ENCODE data around the gene AFG3L2.

AFG3L2 gene

DNA sequence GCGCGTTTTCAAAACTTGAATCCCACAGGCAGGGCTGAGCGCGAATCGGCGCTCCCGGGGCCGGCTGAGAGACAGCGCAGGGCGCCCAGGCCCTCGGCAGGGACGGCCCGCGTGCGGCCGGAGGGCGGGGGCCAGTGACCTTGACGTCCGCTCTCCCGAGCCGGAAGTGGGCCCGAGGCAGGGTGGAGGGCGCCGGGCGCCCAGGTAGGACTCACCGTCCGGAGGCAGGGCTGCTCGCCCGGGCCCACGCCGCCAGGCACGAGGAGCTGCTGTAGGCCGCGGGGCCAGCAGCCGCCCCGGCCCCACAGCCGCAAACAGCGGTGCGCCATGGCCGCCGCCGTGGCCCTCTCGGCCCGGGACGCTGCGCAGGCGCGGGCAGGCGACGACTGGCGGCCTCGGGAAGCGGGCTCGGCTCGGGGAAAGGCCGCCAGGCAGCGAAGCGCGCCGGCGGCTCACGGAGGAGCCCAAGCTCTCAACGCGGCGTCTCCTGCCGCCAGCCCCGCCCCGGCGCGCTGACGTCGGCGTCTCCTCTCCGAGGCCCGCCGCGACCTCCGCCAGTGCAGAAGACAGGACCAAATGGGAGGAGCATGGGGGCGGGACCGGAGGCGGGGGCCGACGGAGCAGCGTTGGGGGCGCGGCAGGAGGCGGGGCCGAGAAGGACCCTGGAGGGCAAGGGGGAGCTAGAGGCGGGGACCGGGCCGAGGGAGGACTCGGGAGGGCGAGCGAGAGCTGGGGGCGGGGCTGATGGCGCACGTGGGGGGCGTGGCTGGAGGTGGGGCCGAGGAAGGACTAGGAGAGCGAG is at the start of gene AFG3L2:
TSS of gene AFG3L2 (minus strand) at position 474 of the 802 bp plus-strand sequence. CDS start at position 329, 145 bp downstream.
- H3K4me1 ChIP-seq (ENCODE audit: control insufficient read depth in 2 of 2, insufficient read depth in 2 of 2, low read length in 2 of 2), result peaks cover 33 to 34% of the 10 kb centered on the region in 2 donors
- peak within 1 kb of the TSS; percentile 99 to 100 for H3K27ac ChIP-seq (ENCODE audit: low read depth in 2 of 2, low read length in 2 of 2)
- peak within 1 kb of the TSS; percentile 97 to 99 for H3K9ac ChIP-seq (ENCODE audit: low read depth in 1 of 2, low read length in 2 of 2)
- H3K4me3 ChIP-seq (ENCODE audit: low read length in 2 of 2), result peak within 1 kb of the TSS; percentile 86 to 98
- H3K27me3 ChIP-seq (ENCODE audit: control insufficient read depth in 2 of 2, insufficient read depth in 2 of 2, low read length in 2 of 2), result no peaks in the 10 kb centered on the region
- no peaks in the 10 kb centered on the region for H3K9me3 ChIP-seq (ENCODE audit: control insufficient read depth in 2 of 2, low read length in 2 of 2)
- peaks cover 0 to 6% of the 10 kb centered on the region in 2 donors for H3K36me3 ChIP-seq (ENCODE audit: control insufficient read depth in 2 of 2, insufficient read depth in 2 of 2, low read length in 2 of 2)

DNA sequence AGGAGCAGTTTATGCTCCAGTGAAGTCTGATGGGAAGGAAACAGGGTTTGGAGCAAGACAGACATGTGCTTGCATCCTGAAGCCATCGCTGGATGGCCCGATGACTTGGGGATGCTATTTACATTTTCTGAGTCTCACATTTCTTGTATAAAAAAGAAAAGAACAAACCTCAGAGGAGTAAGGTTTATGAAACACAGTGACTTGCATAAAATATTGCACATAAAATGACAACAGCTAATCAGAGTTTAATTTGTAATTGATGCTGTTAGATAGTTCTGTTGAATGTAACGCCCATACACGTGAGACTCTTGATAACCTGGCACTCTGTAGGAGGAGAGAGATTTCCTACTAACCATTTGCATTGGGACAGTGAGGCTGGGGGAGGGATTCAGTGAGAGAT is 47.2 kb upstream of the AFG3L2 start:
- no peaks in the 10 kb centered on the region for H3K27me3 ChIP-seq (ENCODE audit: control insufficient read depth in 2 of 2, insufficient read depth in 2 of 2, low read length in 2 of 2)
- H3K9me3 ChIP-seq (ENCODE audit: control insufficient read depth in 2 of 2, low read length in 2 of 2), result no peaks in the 10 kb centered on the region
- no peak overlapping the region for H3K27ac ChIP-seq (ENCODE audit: low read depth in 2 of 2, low read length in 2 of 2)
- no peak overlapping the region for H3K9ac ChIP-seq (ENCODE audit: low read depth in 1 of 2, low read length in 2 of 2)
- peaks cover 0 to 2% of the 10 kb centered on the region in 2 donors for H3K4me1 ChIP-seq (ENCODE audit: control insufficient read depth in 2 of 2, insufficient read depth in 2 of 2, low read length in 2 of 2)
- no peaks in the 10 kb centered on the region for H3K36me3 ChIP-seq (ENCODE audit: control insufficient read depth in 2 of 2, insufficient read depth in 2 of 2, low read length in 2 of 2)
- no peak overlapping the region for H3K4me3 ChIP-seq (ENCODE audit: low read length in 2 of 2)

DNA sequence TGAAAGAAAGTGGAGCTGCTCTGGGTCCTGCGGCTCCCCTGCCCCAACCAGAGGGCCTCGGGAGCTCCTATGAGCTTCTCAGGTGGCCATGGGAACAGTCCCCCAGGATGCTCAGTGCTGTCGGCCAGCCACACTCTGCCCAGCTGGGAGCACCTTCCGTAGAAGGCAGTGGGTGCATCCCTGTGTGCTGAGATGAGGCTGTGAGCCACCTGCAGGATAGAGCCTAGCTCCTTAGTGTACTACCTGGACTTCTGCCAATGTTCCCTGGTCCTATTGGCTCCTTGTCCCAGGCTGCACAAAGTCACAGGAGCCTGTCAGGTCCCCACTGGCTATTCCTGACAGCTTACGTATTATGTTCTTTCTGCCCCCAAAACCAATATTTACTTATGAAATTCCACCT is 46.8 kb upstream of the AFG3L2 start:
- H3K9me3 ChIP-seq (ENCODE audit: control insufficient read depth in 2 of 2, low read length in 2 of 2), result no peaks in the 10 kb centered on the region
- H3K4me3 ChIP-seq (ENCODE audit: low read length in 2 of 2), result no peak overlapping the region
- no peak overlapping the region for H3K27ac ChIP-seq (ENCODE audit: low read depth in 2 of 2, low read length in 2 of 2)
- peaks cover 0 to 2% of the 10 kb centered on the region in 2 donors for H3K4me1 ChIP-seq (ENCODE audit: control insufficient read depth in 2 of 2, insufficient read depth in 2 of 2, low read length in 2 of 2)
- H3K9ac ChIP-seq (ENCODE audit: low read depth in 1 of 2, low read length in 2 of 2), result no peak overlapping the region
- H3K27me3 ChIP-seq (ENCODE audit: control insufficient read depth in 2 of 2, insufficient read depth in 2 of 2, low read length in 2 of 2), result no peaks in the 10 kb centered on the region
- H3K36me3 ChIP-seq (ENCODE audit: control insufficient read depth in 2 of 2, insufficient read depth in 2 of 2, low read length in 2 of 2), result no peaks in the 10 kb centered on the region

DNA sequence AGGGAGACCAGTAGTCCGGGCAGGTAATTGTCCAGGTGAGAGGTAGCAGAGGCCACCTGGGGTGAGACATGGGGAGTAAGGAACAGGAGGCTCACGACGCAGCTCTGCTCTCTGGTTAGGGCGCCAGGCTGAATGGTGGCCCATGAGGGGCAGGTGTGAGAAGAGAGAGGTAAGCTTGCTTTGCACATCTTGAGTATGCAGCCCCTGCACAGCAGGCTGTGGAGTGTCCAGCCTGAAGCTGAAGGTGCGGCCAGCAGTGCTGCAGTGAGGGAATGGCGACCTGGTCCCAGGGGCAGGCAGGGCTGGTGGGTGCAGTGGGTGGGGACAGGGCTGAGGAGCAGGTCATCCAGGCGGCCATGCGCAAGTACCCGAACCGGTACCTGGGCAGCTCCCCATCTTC is 46.4 kb upstream of the AFG3L2 start:
- no peak overlapping the region for H3K9ac ChIP-seq (ENCODE audit: low read depth in 1 of 2, low read length in 2 of 2)
- no peak overlapping the region for H3K27ac ChIP-seq (ENCODE audit: low read depth in 2 of 2, low read length in 2 of 2)
- no peaks in the 10 kb centered on the region for H3K9me3 ChIP-seq (ENCODE audit: control insufficient read depth in 2 of 2, low read length in 2 of 2)
- peaks cover 0 to 2% of the 10 kb centered on the region in 2 donors for H3K4me1 ChIP-seq (ENCODE audit: control insufficient read depth in 2 of 2, insufficient read depth in 2 of 2, low read length in 2 of 2)
- H3K36me3 ChIP-seq (ENCODE audit: control insufficient read depth in 2 of 2, insufficient read depth in 2 of 2, low read length in 2 of 2), result no peaks in the 10 kb centered on the region
- H3K4me3 ChIP-seq (ENCODE audit: low read length in 2 of 2), result no peak overlapping the region
- H3K27me3 ChIP-seq (ENCODE audit: control insufficient read depth in 2 of 2, insufficient read depth in 2 of 2, low read length in 2 of 2), result no peaks in the 10 kb centered on the region

DNA sequence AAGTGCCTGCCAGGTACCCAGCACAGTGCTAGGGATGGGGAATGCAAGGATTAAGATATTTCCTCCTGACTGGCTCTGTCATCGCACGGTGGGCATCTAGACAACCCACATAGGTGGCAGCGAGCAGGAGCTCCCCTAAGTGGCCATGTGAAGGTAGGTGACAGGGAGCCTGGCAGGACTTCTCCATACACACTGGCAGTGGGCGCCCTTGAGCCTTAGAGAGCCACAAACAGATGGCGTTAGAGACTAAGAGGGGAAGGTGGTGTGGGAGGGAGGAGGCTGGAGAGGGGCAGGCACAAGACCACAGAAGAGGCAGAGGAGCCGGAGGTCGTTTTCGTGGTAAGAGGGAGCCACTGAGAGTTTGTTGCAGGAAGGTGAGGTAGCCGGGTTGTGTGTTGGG is 45.9 kb upstream of the AFG3L2 start:
- H3K27ac ChIP-seq (ENCODE audit: low read depth in 2 of 2, low read length in 2 of 2), result no peak overlapping the region
- H3K27me3 ChIP-seq (ENCODE audit: control insufficient read depth in 2 of 2, insufficient read depth in 2 of 2, low read length in 2 of 2), result no peaks in the 10 kb centered on the region
- no peak overlapping the region for H3K4me3 ChIP-seq (ENCODE audit: low read length in 2 of 2)
- H3K9ac ChIP-seq (ENCODE audit: low read depth in 1 of 2, low read length in 2 of 2), result no peak overlapping the region
- H3K9me3 ChIP-seq (ENCODE audit: control insufficient read depth in 2 of 2, low read length in 2 of 2), result no peaks in the 10 kb centered on the region
- H3K36me3 ChIP-seq (ENCODE audit: control insufficient read depth in 2 of 2, insufficient read depth in 2 of 2, low read length in 2 of 2), result no peaks in the 10 kb centered on the region
- H3K4me1 ChIP-seq (ENCODE audit: control insufficient read depth in 2 of 2, insufficient read depth in 2 of 2, low read length in 2 of 2), result peaks cover 0 to 2% of the 10 kb centered on the region in 2 donors

DNA sequence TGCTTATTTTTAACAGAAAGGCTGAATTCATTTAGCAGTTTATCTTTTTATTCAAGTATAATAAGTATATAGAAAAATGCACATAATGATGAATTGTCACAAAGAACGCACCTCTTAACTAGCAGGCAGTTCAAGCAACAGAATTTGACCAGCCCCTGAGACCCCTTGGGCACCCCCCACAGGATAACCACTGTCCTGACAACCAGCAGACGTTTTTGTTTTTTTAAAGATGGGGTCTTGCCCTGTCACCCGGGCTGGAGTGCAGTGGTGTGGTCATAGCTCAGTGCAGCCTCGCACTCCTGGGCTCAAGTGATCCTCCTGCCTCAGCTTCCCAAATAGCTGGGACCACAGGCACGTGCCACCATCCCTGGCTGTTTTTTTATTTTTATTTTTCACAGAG is 44.7 kb upstream of the AFG3L2 start:
- Histone ChIP-seq H3K9ac (ENCODE audit: low read depth in 1 of 2, low read length in 2 of 2) (no peak overlapping the region), H3K4me1 (ENCODE audit: control insufficient read depth in 2 of 2, insufficient read depth in 2 of 2, low read length in 2 of 2) (peaks cover 0 to 2% of the 10 kb centered on the region in 2 donors), H3K9me3 (ENCODE audit: control insufficient read depth in 2 of 2, low read length in 2 of 2) (no peaks in the 10 kb centered on the region), H3K4me3 (ENCODE audit: low read length in 2 of 2) (no peak overlapping the region), H3K36me3 (ENCODE audit: control insufficient read depth in 2 of 2, insufficient read depth in 2 of 2, low read length in 2 of 2) (no peaks in the 10 kb centered on the region), H3K27ac (ENCODE audit: low read depth in 2 of 2, low read length in 2 of 2) (no peak overlapping the region), H3K27me3 (ENCODE audit: control insufficient read depth in 2 of 2, insufficient read depth in 2 of 2, low read length in 2 of 2) (no peaks in the 10 kb centered on the region)

DNA sequence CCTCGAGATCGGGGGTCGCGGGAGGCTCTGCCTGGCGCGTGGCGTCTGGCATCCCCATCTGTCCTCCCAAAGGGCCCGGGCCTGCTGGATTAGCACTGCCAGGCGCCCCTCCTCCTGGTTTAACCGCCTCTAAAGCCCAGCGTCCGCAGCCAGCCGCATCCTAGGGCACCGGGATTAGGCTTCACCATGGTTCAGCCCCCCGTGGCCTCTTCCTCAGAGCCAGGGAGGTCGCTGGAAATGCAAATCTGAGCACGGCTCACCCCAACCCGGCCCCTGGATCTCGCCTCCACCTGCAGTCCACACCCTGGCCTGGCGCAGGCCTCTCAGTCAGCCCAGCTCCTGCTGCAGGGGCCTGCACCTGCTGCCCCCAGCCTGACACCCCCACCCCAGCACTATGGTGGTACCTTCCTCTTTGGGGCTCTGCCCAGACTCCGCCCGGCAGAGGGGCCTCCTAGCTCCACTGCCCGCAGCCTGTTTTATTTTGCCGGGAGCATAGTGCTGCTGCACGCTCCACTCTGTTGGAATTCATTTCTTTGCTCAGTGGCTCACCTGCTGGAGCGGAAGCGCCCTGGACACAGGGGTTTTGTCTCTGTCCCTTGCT is 43.9 kb upstream of the AFG3L2 start:
- H3K27ac ChIP-seq (ENCODE audit: low read depth in 2 of 2, low read length in 2 of 2), result no peak overlapping the region
- H3K27me3 ChIP-seq (ENCODE audit: control insufficient read depth in 2 of 2, insufficient read depth in 2 of 2, low read length in 2 of 2), result no peaks in the 10 kb centered on the region
- H3K36me3 ChIP-seq (ENCODE audit: control insufficient read depth in 2 of 2, insufficient read depth in 2 of 2, low read length in 2 of 2), result no peaks in the 10 kb centered on the region
- H3K9ac ChIP-seq (ENCODE audit: low read depth in 1 of 2, low read length in 2 of 2), result no peak overlapping the region
- no peaks in the 10 kb centered on the region for H3K9me3 ChIP-seq (ENCODE audit: control insufficient read depth in 2 of 2, low read length in 2 of 2)
- peaks cover 0 to 2% of the 10 kb centered on the region in 2 donors for H3K4me1 ChIP-seq (ENCODE audit: control insufficient read depth in 2 of 2, insufficient read depth in 2 of 2, low read length in 2 of 2)
- H3K4me3 ChIP-seq (ENCODE audit: low read length in 2 of 2), result no peak overlapping the region

DNA sequence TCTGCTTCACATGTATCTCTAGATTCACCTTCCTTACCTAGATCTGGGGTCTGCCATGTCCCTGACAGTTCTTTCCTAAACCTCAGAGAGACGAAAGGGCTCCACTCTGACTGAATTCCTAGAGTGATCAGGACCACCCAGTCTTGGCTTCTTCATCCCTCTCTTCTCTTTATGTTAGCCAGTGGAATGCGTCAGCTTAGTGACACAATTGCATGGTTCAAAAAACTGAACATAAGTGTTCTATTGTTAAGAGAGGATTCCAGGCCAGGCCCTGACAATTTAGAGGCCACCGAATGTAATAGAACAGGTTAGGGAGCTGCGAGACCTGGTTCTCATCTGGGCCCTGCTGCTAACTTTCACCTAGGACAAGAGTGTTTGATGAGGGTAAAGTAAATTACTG is 40.7 kb upstream of the AFG3L2 start:
- Histone ChIP-seq H3K36me3 (ENCODE audit: control insufficient read depth in 2 of 2, insufficient read depth in 2 of 2, low read length in 2 of 2) (no peaks in the 10 kb centered on the region), H3K4me3 (ENCODE audit: low read length in 2 of 2) (no peak overlapping the region), H3K27ac (ENCODE audit: low read depth in 2 of 2, low read length in 2 of 2) (no peak overlapping the region), H3K9me3 (ENCODE audit: control insufficient read depth in 2 of 2, low read length in 2 of 2) (no peaks in the 10 kb centered on the region), H3K4me1 (ENCODE audit: control insufficient read depth in 2 of 2, insufficient read depth in 2 of 2, low read length in 2 of 2) (peaks cover 0 to 2% of the 10 kb centered on the region in 2 donors), H3K27me3 (ENCODE audit: control insufficient read depth in 2 of 2, insufficient read depth in 2 of 2, low read length in 2 of 2) (no peaks in the 10 kb centered on the region), H3K9ac (ENCODE audit: low read depth in 1 of 2, low read length in 2 of 2) (no peak overlapping the region)

DNA sequence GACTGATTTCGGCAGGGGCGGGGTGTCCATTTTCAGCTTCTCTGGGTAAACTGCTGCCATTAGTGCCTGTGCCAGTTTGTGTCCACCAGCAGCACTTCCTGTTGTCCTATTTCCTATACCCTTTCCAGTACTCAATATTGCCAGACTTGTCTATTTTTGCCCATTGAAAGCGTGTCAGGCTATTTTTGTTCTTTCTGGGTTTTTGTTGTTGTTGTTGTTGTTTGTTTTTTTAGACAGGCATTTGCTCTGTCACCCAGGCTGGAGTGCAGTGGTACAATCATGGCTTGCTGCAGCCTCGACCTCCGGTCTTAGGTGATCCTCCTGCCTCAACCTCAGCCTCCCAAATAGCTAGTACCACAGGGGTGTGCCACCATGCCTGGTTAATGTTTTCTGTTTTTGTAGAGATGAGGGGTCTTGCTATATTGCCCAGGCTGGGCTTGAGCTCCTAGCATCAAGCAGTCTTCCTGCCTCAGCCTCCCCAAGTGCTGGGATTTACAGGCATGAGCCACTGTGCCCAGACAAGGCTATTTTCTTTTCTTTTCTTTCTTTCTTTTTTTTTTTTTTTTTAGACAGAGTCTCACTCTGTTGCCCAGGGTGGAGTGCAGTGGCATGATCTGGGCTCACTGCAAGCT is 39.2 kb upstream of the AFG3L2 start:
- H3K27me3 ChIP-seq (ENCODE audit: control insufficient read depth in 2 of 2, insufficient read depth in 2 of 2, low read length in 2 of 2), result no peaks in the 10 kb centered on the region
- no peaks in the 10 kb centered on the region for H3K36me3 ChIP-seq (ENCODE audit: control insufficient read depth in 2 of 2, insufficient read depth in 2 of 2, low read length in 2 of 2)
- H3K9ac ChIP-seq (ENCODE audit: low read depth in 1 of 2, low read length in 2 of 2), result no peak overlapping the region
- H3K4me3 ChIP-seq (ENCODE audit: low read length in 2 of 2), result no peak overlapping the region
- H3K9me3 ChIP-seq (ENCODE audit: control insufficient read depth in 2 of 2, low read length in 2 of 2), result no peaks in the 10 kb centered on the region
- H3K27ac ChIP-seq (ENCODE audit: low read depth in 2 of 2, low read length in 2 of 2), result peak overlapping the region in 1 of 2 donors; percentile 9
- peaks cover 0 to 2% of the 10 kb centered on the region in 2 donors for H3K4me1 ChIP-seq (ENCODE audit: control insufficient read depth in 2 of 2, insufficient read depth in 2 of 2, low read length in 2 of 2)

DNA sequence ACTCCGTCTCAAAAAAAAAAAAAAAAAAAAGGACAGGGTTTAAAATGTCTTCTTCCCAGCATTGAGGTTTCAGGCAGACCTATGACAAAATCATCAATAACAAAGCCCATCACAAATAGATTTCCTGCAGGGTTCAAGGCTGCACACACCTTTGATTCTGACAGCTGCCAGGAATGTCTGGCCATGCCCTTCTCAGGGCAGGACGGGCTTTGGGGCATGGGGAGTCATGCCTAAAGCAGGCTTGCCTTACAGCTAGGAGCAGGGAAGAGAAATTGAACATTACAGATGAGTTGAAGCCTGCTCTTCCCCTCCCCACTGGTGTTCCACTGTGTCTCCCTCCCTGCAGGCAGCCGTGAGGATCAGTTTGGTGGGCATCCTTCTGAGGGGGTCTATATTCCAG is 34.4 kb upstream of the AFG3L2 start:
- Histone ChIP-seq H3K36me3 (ENCODE audit: control insufficient read depth in 2 of 2, insufficient read depth in 2 of 2, low read length in 2 of 2) (no peaks in the 10 kb centered on the region), H3K4me3 (ENCODE audit: low read length in 2 of 2) (no peak overlapping the region), H3K9me3 (ENCODE audit: control insufficient read depth in 2 of 2, low read length in 2 of 2) (no peaks in the 10 kb centered on the region), H3K4me1 (ENCODE audit: control insufficient read depth in 2 of 2, insufficient read depth in 2 of 2, low read length in 2 of 2) (peaks cover 12% of the 10 kb centered on the region in 2 donors), H3K27ac (ENCODE audit: low read depth in 2 of 2, low read length in 2 of 2) (no peak overlapping the region), H3K9ac (ENCODE audit: low read depth in 1 of 2, low read length in 2 of 2) (no peak overlapping the region), H3K27me3 (ENCODE audit: control insufficient read depth in 2 of 2, insufficient read depth in 2 of 2, low read length in 2 of 2) (no peaks in the 10 kb centered on the region)
